ENCODE results near the gene MYOM1.
"Not testable (repeated sequence)": the region's sequence is repeated elsewhere in the genome, so short reads cannot be mapped to it uniquely, and the experiment has no call there.

Gene MYOM1

GRCh38 chr18:3052411-3052758 is 167.4 kb downstream of the MYOM1 start:
- no peak for DNase-seq (ENCODE audit: low read depth)
- no peak overlapping the region for H3K4me3 ChIP-seq (ENCODE audit: control insufficient read depth, low read depth, low read length)
- TF ChIP-seq CTCF (conservative IDR thresholded peaks at IDR 0.05; ENCODE audit: control insufficient read depth, insufficient read depth, low read depth, low read length), result no peak

GRCh38 chr18:3051718-3052410 is 167.9 kb downstream of the MYOM1 start:
- H3K4me3 ChIP-seq (ENCODE audit: control insufficient read depth, low read depth, low read length), result no peak overlapping the region
- TF ChIP-seq CTCF (conservative IDR thresholded peaks at IDR 0.05; ENCODE audit: control insufficient read depth, insufficient read depth, low read depth, low read length), result no peak
- DNase-seq (ENCODE audit: low read depth), result no peak

GRCh38 chr18:3049897-3050454 is 169.8 kb downstream of the MYOM1 start:
- H3K4me3 ChIP-seq (ENCODE audit: control insufficient read depth, low read depth, low read length); DNase-seq (ENCODE audit: low read depth): not testable (repeated sequence)

GRCh38 chr18:3048820-3049349 is 170.9 kb downstream of the MYOM1 start:
- TF ChIP-seq CTCF (conservative IDR thresholded peaks at IDR 0.05; ENCODE audit: control insufficient read depth, insufficient read depth, low read depth, low read length), result no peak
- H3K4me3 ChIP-seq (ENCODE audit: control insufficient read depth, low read depth, low read length), result no peak overlapping the region
- DNase-seq (ENCODE audit: low read depth), result no peak

- H3K4me3 ChIP-seq (ENCODE audit: control insufficient read depth, low read depth, low read length), result no peak overlapping the region
- no peak for TF ChIP-seq CTCF (conservative IDR thresholded peaks at IDR 0.05; ENCODE audit: control insufficient read depth, insufficient read depth, low read depth, low read length)
- DNase-seq (ENCODE audit: low read depth), result no peak
Observed at GRCh38 chr18:3048121-3048520, 171.6 kb downstream of the MYOM1 start.

GRCh38 chr18:3046216-3046808 is 173.5 kb downstream of the MYOM1 start:
- no peak for TF ChIP-seq CTCF (conservative IDR thresholded peaks at IDR 0.05; ENCODE audit: control insufficient read depth, insufficient read depth, low read depth, low read length)
- DNase-seq (ENCODE audit: low read depth), result no peak
- H3K4me3 ChIP-seq (ENCODE audit: control insufficient read depth, low read depth, low read length), result no peak overlapping the region

- no peak overlapping the region for H3K4me3 ChIP-seq (ENCODE audit: control insufficient read depth, low read depth, low read length)
- no peak for DNase-seq (ENCODE audit: low read depth)
- TF ChIP-seq CTCF (conservative IDR thresholded peaks at IDR 0.05; ENCODE audit: control insufficient read depth, insufficient read depth, low read depth, low read length), result no peak
Observed at GRCh38 chr18:3044931-3045698, 174.7 kb downstream of the MYOM1 start.

All from fibroblast of mammary gland (primary cell).